HL-60/S4 treated with phorbol 12-myristate 13-acetate at 8.2 ng/mL for 4 days and 3 days (cell line): ENCODE data around the gene SSTR4.

Source experiments
- in situ Hi-C: fragments of 300-500 bp; cut with MboI; formaldehyde crosslinking; loops from 2 replicates; pipeline ENCODE4 v1.15.0; 2022; ENCODE audit warnings: low sequenced_read_pairs

Gene SSTR4

GRCh38 chr20:23083553-23084220 is 48.6 kb downstream of the SSTR4 start:
- in situ Hi-C loops = no loop called here

GRCh38 chr20:23084282-23084844 is 49.3 kb downstream of the SSTR4 start:
- in situ Hi-C loops = no loop called here

GRCh38 chr20:23084845-23085365 is 49.8 kb downstream of the SSTR4 start:
- in situ Hi-C loops = no loop called here

GRCh38 chr20:23085436-23086055 is 50.4 kb downstream of the SSTR4 start:
- in situ Hi-C loops = no loop called here

GRCh38 chr20:23086056-23086566 is 51.0 kb downstream of the SSTR4 start, which contains the start of gene CD93:
CD93 (minus strand) TSS chr20:23086324; CDS start chr20:23086192, 132 bp downstream.
- in situ Hi-C loops = no loop called here

DNA sequence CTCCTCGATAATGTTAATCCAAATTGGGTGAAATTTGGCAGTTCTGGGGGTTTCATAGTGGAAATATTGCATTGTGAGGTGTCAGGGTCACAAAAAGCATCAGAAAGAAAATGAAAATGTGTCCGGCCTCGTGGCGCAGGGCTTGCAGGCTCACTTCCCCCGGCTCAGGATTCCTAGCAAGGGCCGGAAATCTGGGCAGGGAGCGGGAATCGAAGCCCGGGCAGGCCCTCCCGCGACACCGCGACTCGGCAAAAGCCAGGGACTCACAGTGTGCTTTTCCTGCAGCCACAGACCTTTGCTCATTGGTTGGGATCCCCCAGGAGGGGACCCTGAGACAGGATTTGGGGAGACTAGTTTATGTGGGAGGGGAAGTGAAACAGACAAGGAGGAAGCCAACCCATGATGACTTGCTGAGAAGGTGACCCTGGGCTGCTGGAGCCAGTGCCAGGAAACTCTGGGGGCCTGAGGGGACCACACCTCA is 51.9 kb downstream of the SSTR4 start:
- in situ Hi-C loops = no loop called here

GRCh38 chr20:23087587-23088251 is 52.6 kb downstream of the SSTR4 start:
- in situ Hi-C loops = no loop called here
